GM18861 (cell line): Measurements from ENCODE around the gene MBNL1.
A peak's percentile ranks its signal among the peaks of the same experiment; 100 is the strongest.

Source experiments
- ATAC-seq: cut with Tn5 transposase; IDR thresholded peaks from one replicate; pipeline ENCODE4 v1.9.1; 2021; ENCODE audit not compliant: unreplicated experiment

Gene MBNL1, protein sequence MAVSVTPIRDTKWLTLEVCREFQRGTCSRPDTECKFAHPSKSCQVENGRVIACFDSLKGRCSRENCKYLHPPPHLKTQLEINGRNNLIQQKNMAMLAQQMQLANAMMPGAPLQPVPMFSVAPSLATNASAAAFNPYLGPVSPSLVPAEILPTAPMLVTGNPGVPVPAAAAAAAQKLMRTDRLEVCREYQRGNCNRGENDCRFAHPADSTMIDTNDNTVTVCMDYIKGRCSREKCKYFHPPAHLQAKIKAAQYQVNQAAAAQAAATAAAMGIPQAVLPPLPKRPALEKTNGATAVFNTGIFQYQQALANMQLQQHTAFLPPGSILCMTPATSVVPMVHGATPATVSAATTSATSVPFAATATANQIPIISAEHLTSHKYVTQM

DNA sequence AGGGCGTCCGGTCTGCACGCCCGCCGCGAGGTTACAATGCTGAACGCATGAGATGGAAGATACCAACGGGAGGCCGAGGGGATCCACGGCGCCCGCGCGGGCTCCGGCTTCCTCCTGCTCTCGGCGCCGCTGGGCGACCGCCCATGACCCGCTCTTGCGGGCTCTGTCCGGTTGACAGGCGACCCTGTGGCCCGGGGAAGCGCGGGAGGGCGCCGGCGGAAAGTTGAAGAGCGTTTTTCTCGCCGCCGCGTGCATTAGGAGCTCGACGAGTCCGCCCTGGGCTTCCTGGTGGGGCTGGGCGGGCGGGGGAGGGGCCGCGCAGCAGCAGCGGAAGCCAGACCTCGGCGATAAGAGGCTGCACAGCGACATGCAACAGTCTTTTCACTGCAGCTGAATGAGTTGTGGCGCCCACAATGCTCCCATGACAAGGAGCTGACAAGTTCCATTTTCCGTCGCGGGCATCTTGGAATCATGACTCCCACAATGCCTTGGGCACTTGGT is at the start of gene MBNL1:
Gene MBNL1 (plus strand): TSS at position 375 of the 501 bp plus-strand sequence. CDS start 31,265 bp downstream, outside the sequence.
- ATAC-seq, result peak; percentile 34

DNA sequence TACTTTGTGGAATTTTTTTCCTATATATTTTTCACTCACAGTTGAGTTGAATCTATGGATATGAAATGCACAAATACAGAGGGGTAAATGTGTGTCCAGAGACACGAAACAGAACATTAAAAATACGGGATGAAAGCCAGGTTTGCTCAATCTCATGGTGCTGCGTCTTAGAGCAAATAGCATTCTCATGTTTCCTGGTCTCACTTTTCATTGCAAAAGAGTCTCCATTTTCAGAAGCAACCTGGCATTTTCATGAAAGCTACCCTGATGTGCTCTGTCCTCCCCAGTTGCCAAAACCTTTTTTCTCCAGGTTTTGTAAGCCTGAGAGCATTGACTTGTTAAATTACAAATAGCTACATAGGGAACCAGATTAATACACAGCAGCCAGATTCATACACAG is 49.5 kb upstream of the MBNL1 start:
- ATAC-seq, result no peak

DNA sequence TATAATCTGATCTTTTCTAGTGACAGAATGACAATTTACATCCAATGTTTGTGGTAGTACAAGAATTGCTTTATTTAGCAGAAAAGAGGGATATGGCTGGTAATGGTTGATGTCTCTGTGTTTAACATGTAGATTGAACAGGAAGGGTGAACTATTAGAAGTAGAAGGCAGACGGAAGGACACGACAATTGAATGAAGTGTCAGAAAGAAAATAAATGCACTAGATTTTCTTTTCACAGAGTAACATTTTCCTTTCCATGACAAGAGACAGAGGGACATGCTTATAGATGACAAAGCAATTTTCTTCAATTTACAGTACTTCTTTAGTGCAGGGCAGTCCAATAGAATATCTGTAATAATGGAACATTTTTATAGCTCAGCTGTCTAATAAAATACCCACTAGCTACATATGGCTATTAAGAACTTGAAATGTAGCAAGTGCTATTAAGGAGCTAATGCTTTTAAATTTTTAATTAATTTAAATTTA is 48.9 kb upstream of the MBNL1 start:
- ATAC-seq, result no peak

DNA sequence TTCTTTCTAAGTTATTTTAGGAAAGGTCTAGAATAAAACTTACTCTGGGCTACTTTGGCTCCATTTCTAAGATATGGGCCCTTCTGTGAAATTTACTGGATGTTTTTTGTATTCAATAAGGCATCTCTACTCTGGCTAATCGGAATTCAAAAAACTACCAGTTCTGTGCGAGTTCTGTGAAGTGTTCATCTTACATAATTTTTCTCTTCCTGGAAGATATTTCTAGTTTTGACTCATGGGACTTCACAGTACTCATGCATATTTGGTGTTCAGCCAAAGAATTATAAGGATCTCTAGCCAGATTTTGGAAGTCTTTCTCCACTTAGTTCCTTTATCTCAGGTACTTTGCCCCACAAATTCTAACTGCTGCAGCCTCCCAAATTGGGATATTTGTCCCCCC is 46.4 kb upstream of the MBNL1 start:
- ATAC-seq, result no peak

DNA sequence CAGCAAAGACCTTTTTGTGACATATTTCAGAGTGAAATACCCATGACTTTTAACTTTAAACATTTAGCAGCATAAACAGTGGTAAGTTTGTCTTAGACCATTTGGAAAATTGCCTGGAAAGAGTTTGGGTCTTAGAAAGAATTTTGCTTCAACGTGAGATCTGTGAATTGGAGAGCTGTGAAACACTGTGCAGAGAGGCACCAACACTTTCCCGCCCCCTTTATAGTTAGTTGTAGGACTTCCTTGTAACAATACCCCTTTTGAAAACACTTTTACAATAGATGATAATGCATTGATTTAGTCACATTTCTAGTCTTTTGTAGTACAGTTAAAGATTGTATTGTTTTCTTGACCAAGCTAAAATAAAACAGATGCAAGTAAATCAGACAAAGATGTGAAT is 43.5 kb upstream of the MBNL1 start:
- ATAC-seq, result no peak

DNA sequence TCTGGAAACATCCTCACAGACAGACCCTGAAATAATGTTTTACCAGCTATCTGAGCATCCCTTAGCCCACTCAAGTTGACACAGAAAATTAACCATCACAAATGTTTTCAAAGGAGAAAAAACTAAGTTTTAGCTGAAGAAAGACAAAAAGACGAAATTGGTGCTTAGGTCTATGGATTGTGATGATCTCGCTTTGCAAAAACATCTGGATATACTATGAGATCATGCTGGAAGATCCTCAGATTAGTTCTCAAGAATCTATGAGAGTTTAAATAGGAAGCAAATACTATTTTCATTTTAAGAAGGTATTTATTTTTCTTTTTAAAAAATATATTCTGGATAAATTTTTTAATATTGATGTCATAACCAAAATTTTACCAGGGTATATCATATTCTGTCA is 42.6 kb upstream of the MBNL1 start:
- no peak for ATAC-seq

DNA sequence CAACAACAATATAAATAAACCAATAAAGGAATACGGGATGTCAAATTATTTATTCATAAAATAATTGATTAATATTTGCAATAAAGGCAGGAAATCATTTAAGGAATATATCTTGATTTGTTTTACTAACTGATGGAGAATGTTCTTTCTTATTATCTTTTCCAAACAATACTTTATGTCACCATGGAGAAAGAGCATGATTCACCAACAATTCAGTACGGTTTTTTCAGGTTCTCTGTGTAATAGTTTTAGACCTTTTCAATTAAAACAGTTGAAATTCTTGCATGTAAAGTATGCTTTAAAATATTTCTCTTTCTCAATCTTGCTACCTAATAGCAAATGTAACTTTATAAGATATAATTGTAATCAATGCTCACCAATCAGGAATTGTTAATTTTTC is 41.7 kb upstream of the MBNL1 start:
- no peak for ATAC-seq

DNA sequence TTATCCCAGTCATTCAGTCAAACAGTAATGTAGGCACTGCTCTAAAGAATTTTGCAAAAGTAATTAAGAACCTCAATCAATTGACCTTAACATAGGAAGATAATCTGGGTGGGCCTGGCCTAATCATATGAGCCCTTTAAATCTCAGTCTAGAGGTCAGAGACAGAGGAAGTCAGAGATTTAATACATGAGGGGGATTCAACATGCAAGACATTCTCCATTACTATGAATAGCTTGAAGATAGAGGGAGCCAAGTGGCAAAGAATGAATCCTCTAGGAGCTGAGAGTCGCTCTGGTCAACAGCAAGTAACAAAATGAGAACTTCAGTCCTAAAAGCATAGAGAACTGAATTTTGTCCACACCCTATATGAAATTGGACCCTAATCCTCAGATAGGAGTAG is 39.0 kb upstream of the MBNL1 start:
- no peak for ATAC-seq

DNA sequence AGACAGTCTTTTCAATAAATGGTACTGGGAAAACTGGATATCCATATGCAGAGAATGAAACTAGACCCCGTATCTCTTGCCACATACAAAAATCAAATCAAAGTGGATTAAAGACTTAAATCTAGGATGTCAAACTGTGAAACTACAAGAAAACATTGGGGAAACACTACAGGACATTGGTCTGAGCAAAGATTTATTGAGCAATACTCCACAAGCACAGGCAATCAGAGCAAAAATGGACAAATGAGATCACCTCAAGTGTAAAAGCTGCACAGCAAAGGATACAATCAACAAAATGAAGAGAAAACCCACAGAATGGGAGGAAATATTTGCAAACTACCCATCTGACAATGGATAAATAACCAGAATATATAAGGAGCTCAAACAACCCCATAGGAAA is 38.4 kb upstream of the MBNL1 start:
- no peak for ATAC-seq

DNA sequence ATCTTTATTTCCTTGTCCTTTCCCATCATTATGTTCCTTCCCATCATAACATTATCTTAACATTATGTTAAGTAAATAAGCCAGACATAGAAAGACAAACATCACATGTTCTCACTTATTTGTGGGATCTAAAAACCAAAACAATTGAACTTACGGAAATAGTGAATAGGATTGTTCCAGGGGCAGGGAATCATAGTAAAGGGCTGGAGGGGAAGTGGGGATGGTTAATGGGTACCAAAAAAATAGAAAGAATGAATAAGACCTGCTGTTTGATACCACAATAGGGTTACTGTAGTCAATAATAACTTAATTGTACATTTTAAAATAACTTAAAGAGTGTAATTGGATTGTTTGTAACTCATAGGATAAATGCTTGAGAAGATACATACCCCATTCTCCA is 36.7 kb upstream of the MBNL1 start:
- no peak for ATAC-seq

DNA sequence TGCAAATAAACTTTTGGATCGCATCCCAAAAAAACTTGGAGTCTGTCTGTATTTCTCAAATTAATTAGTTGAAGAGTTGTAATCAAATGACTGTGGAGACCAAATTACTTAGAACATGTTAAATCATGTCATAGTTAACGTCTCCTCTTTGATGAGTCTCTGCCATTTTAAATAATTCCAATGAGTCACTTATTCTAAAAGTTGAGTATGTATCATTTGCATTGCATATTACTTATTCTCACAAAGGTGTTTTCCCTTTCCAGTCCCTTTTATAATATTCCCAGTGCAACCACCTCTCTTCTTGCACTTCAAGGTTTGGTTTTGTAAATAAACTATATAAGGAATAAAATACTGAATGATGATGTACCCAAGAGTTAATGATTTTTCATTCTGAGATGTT is 36.0 kb upstream of the MBNL1 start:
- no peak for ATAC-seq

DNA sequence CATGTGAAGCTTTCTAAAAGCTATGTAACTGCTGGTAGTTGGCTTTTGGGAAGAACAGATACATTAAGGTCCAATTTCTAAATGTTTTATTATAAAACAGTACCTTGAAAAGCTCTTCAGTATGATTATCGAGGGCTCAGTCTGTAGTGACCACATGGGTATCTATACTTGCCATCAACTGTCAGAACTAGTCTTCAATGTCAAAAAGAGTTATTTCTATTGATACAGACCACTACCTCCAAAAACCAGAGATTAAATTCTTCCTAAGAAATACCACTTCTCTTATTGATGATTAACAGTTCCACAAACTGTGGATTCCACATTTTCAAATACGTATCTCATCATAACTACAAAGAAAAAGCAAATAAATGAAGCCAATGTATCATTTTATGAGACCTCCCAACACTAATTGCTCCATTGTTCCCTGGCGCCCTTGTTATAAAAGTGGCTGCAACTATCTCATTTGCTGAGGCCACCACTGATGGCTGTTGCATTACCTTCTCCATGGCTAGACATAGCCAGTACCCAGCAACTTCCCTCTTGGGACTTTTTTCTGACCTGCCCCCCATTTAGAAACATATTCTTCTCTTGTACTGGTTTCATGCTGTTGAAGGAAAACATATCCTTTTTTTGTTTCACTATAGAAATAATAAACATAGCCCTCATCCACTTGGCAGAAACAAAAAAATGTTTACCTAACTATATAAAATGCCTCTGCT is 33.9 kb upstream of the MBNL1 start:
- no peak for ATAC-seq

DNA sequence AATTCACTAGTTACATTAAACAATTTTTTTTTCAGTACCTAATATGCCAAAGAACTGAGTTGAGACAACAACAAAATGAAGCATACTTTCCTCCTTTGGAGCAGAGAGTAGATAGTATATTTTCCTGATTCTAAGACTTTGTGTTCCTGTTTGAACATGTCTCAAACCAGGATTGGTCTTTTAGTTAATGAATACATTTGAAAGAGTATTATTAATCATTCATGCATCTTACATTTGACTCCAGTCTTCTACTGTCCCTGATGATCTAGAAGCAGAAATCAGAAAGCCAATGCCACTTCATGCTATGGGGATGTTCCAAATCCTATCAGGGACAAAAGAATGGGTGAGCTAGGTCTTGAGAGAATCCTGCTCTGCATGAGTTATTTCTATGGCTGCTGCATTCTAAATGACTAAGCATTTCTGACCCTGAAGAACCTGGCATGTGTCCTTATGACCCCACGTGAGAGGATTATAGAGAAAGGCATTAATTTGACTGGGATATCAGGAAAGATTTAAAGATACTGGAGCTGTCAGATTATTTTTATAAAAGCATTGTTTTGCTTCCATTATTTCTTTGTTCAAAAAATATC is 32.9 kb upstream of the MBNL1 start:
- ATAC-seq, result no peak

DNA sequence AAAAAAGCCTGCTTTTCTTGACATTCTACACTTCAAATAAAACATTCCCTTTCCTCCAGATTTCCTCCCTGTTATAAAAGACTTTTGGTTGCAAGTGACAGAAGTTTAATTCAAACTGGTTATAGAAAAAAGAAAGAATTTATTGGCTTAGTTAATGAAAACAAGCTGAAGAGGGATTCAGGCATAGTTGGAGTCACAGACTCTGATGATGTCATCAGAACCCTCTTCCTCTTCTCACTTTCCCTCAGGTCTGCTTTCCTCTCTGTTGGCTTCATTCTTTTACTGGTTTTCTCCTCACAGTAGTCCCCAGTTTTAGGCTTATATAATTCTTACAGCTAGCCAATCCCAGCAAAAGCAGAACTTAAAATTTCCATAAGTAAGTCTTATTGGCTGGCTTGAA is 32.0 kb upstream of the MBNL1 start:
- ATAC-seq, result no peak

DNA sequence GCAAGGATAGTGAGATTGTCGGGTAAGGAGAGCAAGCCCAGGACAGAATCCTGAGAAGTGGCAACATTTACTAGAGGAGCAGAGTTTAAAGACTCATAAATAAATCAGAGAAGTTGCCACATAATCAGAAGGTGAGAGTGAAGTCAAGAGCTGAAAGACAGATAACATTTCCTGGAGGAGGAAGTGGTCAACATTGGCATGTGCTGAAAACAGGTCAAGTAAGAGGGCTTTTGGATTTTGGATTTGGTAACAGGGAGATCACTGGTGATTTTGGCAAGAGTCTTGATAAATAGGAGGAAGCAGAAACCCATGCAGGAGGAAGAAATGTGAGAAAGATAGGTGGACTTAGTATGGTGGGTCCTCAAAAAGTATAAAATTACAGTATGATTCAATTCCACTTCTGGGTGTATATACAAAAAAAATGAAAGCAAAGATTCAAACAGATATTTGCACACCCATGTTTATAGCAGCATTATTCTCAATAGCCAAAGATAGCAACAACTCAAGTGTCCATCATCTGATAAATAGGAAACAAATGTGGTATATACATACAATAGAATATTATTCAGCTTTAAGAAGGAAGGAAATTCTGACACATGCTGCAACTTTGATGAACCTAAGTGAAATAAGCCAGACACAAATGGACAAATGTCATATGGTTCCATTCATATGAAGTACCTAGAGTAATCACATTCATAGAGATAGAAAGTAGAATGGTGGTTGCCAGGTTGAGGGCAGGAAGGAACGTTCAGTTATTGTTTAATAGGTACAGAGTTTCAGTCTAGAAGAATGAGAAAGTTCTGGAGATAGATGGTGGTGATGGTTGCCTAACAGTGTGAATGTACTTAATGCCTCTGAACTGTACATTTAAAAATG is 27.3 kb upstream of the MBNL1 start:
- ATAC-seq, result peak; percentile 64

DNA sequence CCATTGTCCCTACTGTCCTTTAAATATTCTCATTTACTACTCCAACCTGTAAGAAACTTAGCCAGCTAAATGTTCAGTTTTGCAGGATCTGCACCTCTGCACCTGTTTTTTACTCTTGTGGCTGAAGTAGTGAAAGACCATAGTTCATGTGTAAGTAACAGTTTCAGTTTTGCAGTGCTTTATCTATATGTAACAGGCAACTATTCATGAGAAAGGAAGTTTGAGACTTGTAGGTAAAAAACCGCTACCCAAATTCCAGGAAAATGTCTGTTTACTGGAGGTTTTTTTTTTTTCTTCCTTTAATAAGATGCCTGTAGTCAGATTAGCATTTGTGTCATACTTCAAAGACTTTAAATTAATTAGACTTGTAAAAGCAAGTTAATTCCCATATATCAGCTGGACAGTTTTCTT is 25.4 kb upstream of the MBNL1 start:
- ATAC-seq, result peak; percentile 47

DNA sequence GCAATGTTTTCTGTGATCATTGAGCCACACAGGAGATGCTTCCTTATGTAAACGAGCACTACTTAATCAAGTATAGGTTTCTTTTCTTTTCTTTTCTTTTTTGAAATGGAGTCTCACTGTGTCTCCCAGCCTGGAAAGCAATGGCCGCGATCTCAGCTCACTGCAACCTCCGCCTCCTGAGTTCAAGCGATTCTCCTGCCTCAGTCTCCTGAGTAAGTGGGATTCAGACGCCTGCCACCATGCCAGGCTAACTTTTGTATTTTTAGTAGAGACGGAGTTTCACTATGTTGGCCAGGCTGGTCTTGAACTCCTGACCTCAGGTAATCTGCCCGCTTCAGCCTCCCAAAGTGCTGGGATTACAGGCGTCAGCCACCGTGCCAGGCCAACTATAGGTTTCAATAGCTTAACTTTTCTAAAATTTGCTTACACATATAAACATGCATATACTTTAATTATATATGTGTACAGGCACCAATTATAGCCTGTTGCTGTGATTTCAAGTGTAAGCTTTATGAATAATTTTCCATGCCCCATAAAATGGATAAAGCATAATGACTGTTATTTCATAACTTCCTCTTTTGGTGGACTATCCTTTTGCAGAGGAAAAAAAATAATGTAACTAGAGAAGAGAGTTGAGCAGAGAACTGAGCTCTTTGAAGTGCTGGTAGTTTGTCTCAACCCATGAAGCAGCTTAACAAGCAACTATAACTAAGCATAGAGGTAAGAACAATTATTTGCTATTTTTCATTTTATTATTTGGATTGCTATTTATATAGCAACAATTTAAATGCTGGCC is 24.8 kb upstream of the MBNL1 start:
- ATAC-seq, result peak; percentile 33

DNA sequence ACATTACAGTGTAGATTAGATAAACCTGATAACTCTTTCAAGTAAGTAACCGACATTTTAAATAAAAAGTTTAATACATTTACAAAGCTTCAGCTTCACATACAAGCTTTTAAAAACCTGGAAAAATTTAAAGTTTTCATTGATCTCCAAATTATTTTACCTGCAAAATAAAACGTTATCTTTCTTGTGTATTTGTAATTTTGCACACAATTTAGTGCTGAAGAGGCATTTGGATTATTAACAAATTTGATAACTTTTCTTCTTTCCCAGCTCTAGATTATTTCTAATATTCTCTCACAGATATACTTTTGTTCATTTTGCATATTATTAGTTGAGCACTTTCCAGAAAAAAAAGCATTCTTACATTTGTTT is 24.2 kb upstream of the MBNL1 start:
- no peak for ATAC-seq

DNA sequence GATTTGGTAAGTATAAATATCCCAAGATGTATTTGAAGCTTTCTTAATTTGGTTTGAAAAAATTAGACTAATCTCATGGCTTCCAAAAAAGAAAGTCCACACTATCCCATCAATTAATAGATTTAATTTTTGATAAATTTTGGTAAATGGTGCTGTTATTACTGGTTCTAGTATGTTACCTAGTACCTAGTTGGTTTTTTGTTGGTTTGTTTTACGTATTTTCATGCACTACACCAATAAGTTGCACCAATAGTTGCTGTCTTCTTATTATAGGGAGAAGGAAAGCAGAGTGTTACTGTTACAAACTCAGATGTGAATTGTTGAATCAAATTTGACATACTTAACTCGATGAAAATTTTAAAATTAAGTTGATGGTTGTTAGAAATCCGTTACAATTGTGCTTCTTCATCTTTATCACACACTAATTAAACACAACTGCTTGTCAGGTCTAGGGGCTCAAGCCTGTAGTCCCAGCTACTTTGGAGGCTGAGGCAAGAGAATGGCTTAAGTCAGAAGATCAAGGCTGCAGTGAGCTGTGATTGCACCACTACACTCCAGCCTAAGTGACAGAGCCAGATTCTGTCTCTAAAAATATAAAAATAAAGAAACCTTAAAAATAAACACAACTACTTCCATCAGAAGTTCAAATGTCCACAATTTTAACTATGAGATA is 23.1 kb upstream of the MBNL1 start:
- ATAC-seq, result no peak

DNA sequence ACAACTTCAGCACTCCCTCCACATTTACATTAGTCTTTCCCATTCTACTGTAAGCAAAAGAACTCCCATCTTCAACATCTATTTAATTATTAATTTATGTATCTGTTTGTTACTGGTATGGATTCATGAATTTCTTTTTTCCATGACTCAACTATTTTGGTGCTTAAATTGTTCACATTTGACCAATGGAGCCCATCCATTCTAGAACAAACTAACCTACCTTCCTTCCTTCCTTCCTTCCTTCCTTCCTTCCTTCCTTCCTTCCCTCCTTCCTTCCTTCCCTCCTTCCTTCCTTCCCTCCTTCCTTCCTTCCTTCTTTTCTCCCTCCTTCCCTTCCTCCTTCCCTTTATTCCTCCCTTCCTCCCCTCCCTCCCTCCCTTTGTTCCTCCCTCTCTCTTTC is 16.8 kb upstream of the MBNL1 start:
- no peak for ATAC-seq
